Renal cortex interstitium (tissue), 11 donors: ENCODE results near the gene HOXC9. TPM values are rescaled to one million over a fixed set of nuclear protein-coding genes. Genes with fewer than 3 reads are reported as not detected.
A peak's percentile ranks its signal among the peaks of the same experiment; 100 is the strongest.

Experiments used
- DNase-seq, 11 donors: peaks; one replicate each; pipeline ENCODE4 v3.0.0-alpha.2; 2013; ENCODE audit warnings: low read depth in 9 of 11, low spot score in 4 of 11; ENCODE audit errors: extremely low read depth in 1 of 11
- polyA plus RNA-seq, 3 donors: library from polyadenylated mRNA; unstranded; fragments of 120-200 nt; gene quantifications; one replicate each; pipeline ENCODE4 v1.2.1, GENCODE V29; 2013; ENCODE audit not compliant: insufficient read length in 3 of 3

HOXC9 gene
- polyA plus RNA-seq, 3 donors, result 25.5 to 34.1 (median 26.5) TPM

- no peak for DNase-seq
Measured at GRCh38 chr12:53982648-53983567, 17.1 kb upstream of the HOXC9 start.

GRCh38 chr12:53983568-53983949 lies 16.4 kb upstream of the HOXC9 start:
- DNase-seq, result no peak

GRCh38 chr12:53983950-53984572 lies 15.9 kb upstream of the HOXC9 start:
- DNase-seq, result no peak

- peak; percentile 97 to 99 (median 98) for DNase-seq
Measured at GRCh38 chr12:53984901-53985691, 14.9 kb upstream of the HOXC9 start, which contains the start of gene HOXC10. TSS of gene HOXC10 (plus strand) at chr12:53985146. CDS start at chr12:53985260, 114 bp downstream.

GRCh38 chr12:53985692-53985993 lies 14.3 kb upstream of the HOXC9 start:
- no peak for DNase-seq

- DNase-seq, result no peak
Measured at GRCh38 chr12:53985994-53986685, 13.8 kb upstream of the HOXC9 start.

GRCh38 chr12:53986686-53987483 lies 13.1 kb upstream of the HOXC9 start:
- no peak for DNase-seq

GRCh38 chr12:53987787-53988230 lies 12.2 kb upstream of the HOXC9 start:
- DNase-seq, result no peak

- no peak for DNase-seq
Measured at GRCh38 chr12:53988541-53989226, 11.3 kb upstream of the HOXC9 start.

GRCh38 chr12:53989227-53990113 lies 10.5 kb upstream of the HOXC9 start:
- no peak for DNase-seq

- no peak for DNase-seq
Measured at GRCh38 chr12:53990311-53991076, 9.5 kb upstream of the HOXC9 start.

- no peak for DNase-seq
Measured at GRCh38 chr12:53991077-53991460, 8.9 kb upstream of the HOXC9 start.

GRCh38 chr12:53992377-53992889 lies 7.5 kb upstream of the HOXC9 start:
- no peak for DNase-seq

GRCh38 chr12:53993162-53994008 lies 6.6 kb upstream of the HOXC9 start:
- no peak for DNase-seq

GRCh38 chr12:53994009-53994263 lies 6.0 kb upstream of the HOXC9 start:
- no peak for DNase-seq
